OCI-LY1 (cell line): ENCODE measurements around the gene ENTPD1.
"Not testable (repeated sequence)": the region's sequence is repeated elsewhere in the genome, so short reads cannot be mapped to it uniquely, and the experiment has no call there.

Experiments used
- H2AFZ ChIP-seq: fragments of 200-600 bp; sonication (generic), shearing (Covaris generic); 2 replicates; pipeline ENCODE4 v1.6.0; 2014; ENCODE audit warnings: antibody characterized with exemption, mild to moderate bottlenecking, low read length
- H3F3A ChIP-seq: fragments of 200-600 bp; sonication (generic), shearing (Covaris generic); 2 replicates; pipeline ENCODE4 v1.6.0; 2014; ENCODE audit warnings: mild to moderate bottlenecking, antibody characterized with exemption, low read length, moderate library complexity; ENCODE audit not compliant: insufficient read depth
- H3K27ac ChIP-seq: fragments of 200-600 bp; sonication (generic); 2 replicates; pipeline ENCODE4 v1.5.1; 2014; ENCODE audit warnings: low read length, mixed run types, mild to moderate bottlenecking, low read depth; ENCODE audit not compliant: poor library complexity, severe bottlenecking
- H3K27me3 ChIP-seq: fragments of 200-600 bp; sonication (generic); 2 replicates; pipeline ENCODE4 v1.6.0; 2014; ENCODE audit warnings: antibody characterized with exemption, mild to moderate bottlenecking, low read length, moderate library complexity; ENCODE audit not compliant: insufficient read depth
- H3K36me3 ChIP-seq: fragments of 200-600 bp; sonication (generic); 2 replicates; pipeline ENCODE4 v1.6.1; 2014; ENCODE audit warnings: mild to moderate bottlenecking, antibody characterized with exemption, low read length, moderate library complexity, mixed read lengths; ENCODE audit not compliant: insufficient read depth
- H3K4me1 ChIP-seq: fragments of 200-600 bp; sonication (generic); 2 replicates; pipeline ENCODE4 v1.5.1; 2014; ENCODE audit warnings: mild to moderate bottlenecking, low read length, moderate library complexity; ENCODE audit not compliant: insufficient read depth, severe bottlenecking
- H3K4me2 ChIP-seq: fragments of 200-600 bp; sonication (generic), shearing (Covaris generic); 2 replicates; pipeline ENCODE4 v1.6.1; 2014; ENCODE audit warnings: low read length
- H3K4me3 ChIP-seq: fragments of 200-600 bp; sonication (generic); 2 replicates; pipeline ENCODE4 v1.5.1; 2014; ENCODE audit warnings: low read length, low read depth, mild to moderate bottlenecking, mixed read lengths; ENCODE audit not compliant: poor library complexity, severe bottlenecking
- H3K79me2 ChIP-seq: fragments of 200-600 bp; shearing (Covaris generic); 2 replicates; pipeline ENCODE4 v1.6.1; 2016; ENCODE audit warnings: mixed run types, low read length, mixed read lengths; ENCODE audit not compliant: insufficient read depth
- H3K9ac ChIP-seq: fragments of 200-600 bp; sonication (generic), shearing (Covaris generic); 2 replicates; pipeline ENCODE4 v1.6.1; 2014; ENCODE audit warnings: mild to moderate bottlenecking, low read length, mixed read lengths
- H3K9me2 ChIP-seq: fragments of 200-600 bp; sonication (generic), shearing (Covaris generic); 2 replicates; pipeline ENCODE4 v1.6.1; 2014; ENCODE audit warnings: low read depth, mild to moderate bottlenecking, low read length, mixed read lengths
- H3K9me3 ChIP-seq: fragments of 200-600 bp; shearing (Covaris generic); 2 replicates; pipeline ENCODE4 v1.6.1; 2014; ENCODE audit warnings: low read length, mixed read lengths
- H4K20me1 ChIP-seq: fragments of 200-600 bp; sonication (generic), shearing (Covaris generic); 2 replicates; pipeline ENCODE4 v1.6.0; 2016; ENCODE audit warnings: mild to moderate bottlenecking, low read length; ENCODE audit not compliant: insufficient read depth
- EZH2 ChIP-seq: fragments of 200-600 bp; sonication (generic), shearing (Covaris generic); IDR thresholded peaks from 2 replicates; pipeline ENCODE4 v1.8.0; 2017; ENCODE audit warnings: borderline replicate concordance, mixed run types, mild to moderate bottlenecking, antibody characterized with exemption, low read length, moderate library complexity, mixed read lengths
- TF ChIP-seq, protein P1 (sequence below): fragments of 200-600 bp; sonication (generic), shearing (Covaris generic); IDR thresholded peaks from 2 replicates; pipeline ENCODE4 v1.5.1; 2017; ENCODE audit warnings: mild to moderate bottlenecking, antibody characterized with exemption, low read length, moderate library complexity, mixed read lengths

ENTPD1 gene

DNA sequence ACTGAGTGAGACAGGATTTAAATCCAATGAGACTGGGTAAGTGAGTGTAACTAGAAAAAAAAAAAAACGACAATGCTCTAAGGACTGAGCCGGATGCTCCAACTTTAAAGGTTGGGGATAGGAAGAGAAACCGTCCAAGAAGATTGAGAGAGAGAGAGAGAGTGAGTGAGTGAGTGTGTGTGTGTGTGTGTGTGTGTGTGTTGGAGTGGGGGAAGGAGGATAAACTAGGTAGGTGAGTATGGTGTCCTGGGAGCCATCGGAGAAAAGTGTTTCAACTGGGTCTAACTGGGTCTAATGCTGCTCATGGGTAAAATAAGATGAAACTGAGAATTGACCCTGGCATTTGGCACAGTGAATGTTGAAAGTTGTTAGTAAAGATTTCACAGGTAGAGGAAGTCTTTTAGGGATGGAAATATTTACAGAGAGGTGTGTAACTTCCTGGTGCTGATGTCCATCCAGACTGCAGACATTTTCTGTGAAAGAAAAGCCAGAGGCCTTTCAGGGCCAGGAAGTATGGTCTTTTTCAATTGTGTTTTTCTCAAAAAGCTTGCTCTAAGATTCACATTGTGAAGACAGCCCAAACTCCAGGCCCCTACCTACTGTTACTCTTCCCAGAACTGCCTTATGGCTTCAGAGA lies 14.2 kb downstream of the ENTPD1 start:
- H3K9ac ChIP-seq, result no peak overlapping the region
- H4K20me1 ChIP-seq, result no peaks in the 10 kb centered on the region
- H3F3A ChIP-seq, result no peaks in the 10 kb centered on the region
- no peak overlapping the region for H2AFZ ChIP-seq
- no peaks in the 10 kb centered on the region for H3K36me3 ChIP-seq
- H3K79me2 ChIP-seq, result no peaks in the 10 kb centered on the region
- no peak overlapping the region for H3K27ac ChIP-seq
- TF ChIP-seq EZH2, result no peak
- TF ChIP-seq, protein P1, sequence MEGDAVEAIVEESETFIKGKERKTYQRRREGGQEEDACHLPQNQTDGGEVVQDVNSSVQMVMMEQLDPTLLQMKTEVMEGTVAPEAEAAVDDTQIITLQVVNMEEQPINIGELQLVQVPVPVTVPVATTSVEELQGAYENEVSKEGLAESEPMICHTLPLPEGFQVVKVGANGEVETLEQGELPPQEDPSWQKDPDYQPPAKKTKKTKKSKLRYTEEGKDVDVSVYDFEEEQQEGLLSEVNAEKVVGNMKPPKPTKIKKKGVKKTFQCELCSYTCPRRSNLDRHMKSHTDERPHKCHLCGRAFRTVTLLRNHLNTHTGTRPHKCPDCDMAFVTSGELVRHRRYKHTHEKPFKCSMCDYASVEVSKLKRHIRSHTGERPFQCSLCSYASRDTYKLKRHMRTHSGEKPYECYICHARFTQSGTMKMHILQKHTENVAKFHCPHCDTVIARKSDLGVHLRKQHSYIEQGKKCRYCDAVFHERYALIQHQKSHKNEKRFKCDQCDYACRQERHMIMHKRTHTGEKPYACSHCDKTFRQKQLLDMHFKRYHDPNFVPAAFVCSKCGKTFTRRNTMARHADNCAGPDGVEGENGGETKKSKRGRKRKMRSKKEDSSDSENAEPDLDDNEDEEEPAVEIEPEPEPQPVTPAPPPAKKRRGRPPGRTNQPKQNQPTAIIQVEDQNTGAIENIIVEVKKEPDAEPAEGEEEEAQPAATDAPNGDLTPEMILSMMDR, result no peak
- no peak overlapping the region for H3K4me2 ChIP-seq
- no peak overlapping the region for H3K4me3 ChIP-seq
- H3K27me3 ChIP-seq, result no peaks in the 10 kb centered on the region
- no peaks in the 10 kb centered on the region for H3K9me2 ChIP-seq
- no peaks in the 10 kb centered on the region for H3K9me3 ChIP-seq
- H3K4me1 ChIP-seq, result no peaks in the 10 kb centered on the region

DNA sequence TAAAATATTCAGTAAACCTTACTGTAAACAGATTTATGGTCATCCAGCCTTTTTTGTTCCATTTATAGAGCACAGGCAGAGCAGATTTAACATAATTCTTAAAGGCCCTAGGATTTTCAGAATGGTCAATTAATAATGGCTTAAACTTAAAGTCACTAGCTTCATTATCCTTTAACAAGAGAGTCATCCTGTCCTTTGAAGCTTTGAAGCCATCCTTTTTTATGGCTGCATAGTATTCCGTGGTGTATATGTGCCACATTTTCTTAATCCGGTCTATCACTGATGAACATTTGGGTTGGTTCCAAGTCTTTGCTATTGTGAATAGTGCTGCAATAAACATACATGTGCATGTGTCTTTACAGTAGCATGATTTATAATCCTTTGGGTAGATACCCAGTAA lies 17.5 kb downstream of the ENTPD1 start:
- H3K79me2 ChIP-seq, result not testable (repeated sequence)

DNA sequence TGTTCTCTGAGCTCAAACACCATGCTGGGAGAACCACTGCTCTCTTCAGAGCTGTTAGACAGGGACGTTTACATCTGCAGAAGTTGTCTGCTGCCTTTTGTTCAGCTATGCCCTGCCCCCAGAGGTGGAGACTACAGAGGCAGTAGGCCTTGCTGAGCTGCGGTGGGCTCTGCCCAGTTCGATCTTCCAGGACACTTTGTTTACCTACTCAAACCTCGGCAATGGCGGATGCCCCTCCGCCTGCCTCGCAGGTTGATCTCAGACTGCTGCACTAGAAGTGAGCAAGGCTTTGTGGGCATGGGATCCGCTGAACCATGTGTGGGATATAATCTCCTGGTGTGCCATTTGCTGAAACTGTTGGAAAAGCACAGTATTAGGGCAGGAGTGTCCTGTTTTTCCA lies 21.7 kb downstream of the ENTPD1 start:
- not testable (repeated sequence) for H3K36me3 ChIP-seq, H2AFZ ChIP-seq, H3K9me3 ChIP-seq, H3K27me3 ChIP-seq, H3F3A ChIP-seq, H3K4me1 ChIP-seq, H3K79me2 ChIP-seq, H3K9ac ChIP-seq, H3K4me2 ChIP-seq, H4K20me1 ChIP-seq, H3K9me2 ChIP-seq, H3K4me3 ChIP-seq, H3K27ac ChIP-seq

More for the DNA sequence above, 17.5 kb downstream of the ENTPD1 start:
- H4K20me1 ChIP-seq, H3K4me3 ChIP-seq, H3K4me2 ChIP-seq, H3F3A ChIP-seq, H3K9me2 ChIP-seq, H3K36me3 ChIP-seq, H3K4me1 ChIP-seq, H3K27me3 ChIP-seq, H3K9ac ChIP-seq, H2AFZ ChIP-seq, H3K27ac ChIP-seq, H3K9me3 ChIP-seq: not testable (repeated sequence)

DNA sequence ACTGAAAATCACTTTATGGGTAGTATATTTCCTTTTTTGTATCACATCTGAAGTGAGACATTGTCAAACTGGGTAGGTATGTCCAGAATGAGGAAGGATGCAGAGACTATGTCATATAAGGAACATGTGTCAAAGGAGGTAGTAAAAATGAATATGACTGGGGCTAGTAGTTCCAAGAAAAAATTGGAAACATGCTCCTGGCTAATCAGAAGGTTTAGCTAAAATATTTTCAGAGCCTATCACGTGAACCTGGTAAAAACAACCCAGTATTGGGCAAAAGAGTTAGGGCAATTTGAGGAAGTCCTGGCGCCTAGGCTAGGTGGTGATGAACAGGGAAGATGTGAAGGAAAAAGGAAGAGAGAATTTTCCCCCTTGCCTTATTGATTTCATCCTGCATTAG lies 26.4 kb downstream of the ENTPD1 start:
- H3K9ac ChIP-seq, result no peak overlapping the region
- no peak overlapping the region for H3K4me2 ChIP-seq
- no peak overlapping the region for H3K27ac ChIP-seq

More for the DNA sequence above, 26.4 kb downstream of the ENTPD1 start:
- Histone ChIP-seq H3K79me2 (no peaks in the 10 kb centered on the region), H3K36me3 (no peaks in the 10 kb centered on the region), H2AFZ (no peak overlapping the region), H3K4me3 (no peak overlapping the region), H3K9me2 (no peaks in the 10 kb centered on the region), H3K4me1 (no peaks in the 10 kb centered on the region), H3F3A (no peaks in the 10 kb centered on the region), H3K27me3 (no peaks in the 10 kb centered on the region), H4K20me1 (no peaks in the 10 kb centered on the region), H3K9me3 (no peaks in the 10 kb centered on the region)
- TF ChIP-seq EZH2, result no peak
- TF ChIP-seq, protein P1, result no peak
